GM23248 (cell line): ENCODE results near the gene ACTL8.

Experiments used
- EZH2 ChIP-seq: fragments of 200-600 bp; sonication (generic); IDR thresholded peaks from 2 replicates; pipeline ENCODE4 v1.6.1; 2018; ENCODE audit warnings: antibody characterized with exemption, mild to moderate bottlenecking; ENCODE audit not compliant: insufficient read depth, poor library complexity, severe bottlenecking
- EZH2phosphoT487 ChIP-seq: fragments of 200-600 bp; sonication (generic); IDR thresholded peaks from 2 replicates; pipeline ENCODE4 v1.6.1; 2018; ENCODE audit warnings: antibody characterized with exemption, moderate library complexity, mild to moderate bottlenecking, low read depth; ENCODE audit not compliant: insufficient read depth

GRCh38 chr1:17792421-17792820, 37.3 kb downstream of the ACTL8 start:
- TF ChIP-seq EZH2 = no peak
- no peak for TF ChIP-seq EZH2phosphoT487
